AG08395 (cell line): ENCODE measurements around the gene TMEM178B.

Experiments
- DNase-seq: peaks from one replicate; pipeline ENCODE4 v3.0.0; 2012; ENCODE audit warnings: mixed read lengths, low spot score

Gene TMEM178B

GRCh38 chr7:141430455-141431139 is 356.7 kb downstream of the TMEM178B start:
- DNase-seq = no peak

- no peak for DNase-seq
Observed at GRCh38 chr7:141431140-141431479, 357.2 kb downstream of the TMEM178B start.

- no peak for DNase-seq
Observed at GRCh38 chr7:141431711-141432110, 357.8 kb downstream of the TMEM178B start.

- no peak for DNase-seq
Observed at GRCh38 chr7:141433698-141434097, 359.8 kb downstream of the TMEM178B start.

GRCh38 chr7:141436139-141436538 is 362.3 kb downstream of the TMEM178B start:
- no peak for DNase-seq

- no peak for DNase-seq
Observed at GRCh38 chr7:141436575-141437075, 362.8 kb downstream of the TMEM178B start.

GRCh38 chr7:141439164-141439563 is 365.3 kb downstream of the TMEM178B start:
- no peak for DNase-seq

- no peak for DNase-seq
Observed at GRCh38 chr7:141439776-141440175, 365.9 kb downstream of the TMEM178B start.

- DNase-seq = no peak
Observed at GRCh38 chr7:141441837-141442627, 368.2 kb downstream of the TMEM178B start.

- DNase-seq = no peak
Observed at GRCh38 chr7:141442781-141443180, 368.9 kb downstream of the TMEM178B start.

- no peak for DNase-seq
Observed at GRCh38 chr7:141444961-141445360, 371.1 kb downstream of the TMEM178B start.

GRCh38 chr7:141451232-141451631 is 377.4 kb downstream of the TMEM178B start:
- DNase-seq = no peak

GRCh38 chr7:141452911-141453310 is 379.0 kb downstream of the TMEM178B start:
- DNase-seq = no peak

- DNase-seq = no peak
Observed at GRCh38 chr7:141454338-141454737, 380.5 kb downstream of the TMEM178B start.

GRCh38 chr7:141455723-141456122 is 381.9 kb downstream of the TMEM178B start:
- DNase-seq = no peak

- DNase-seq = no peak
Observed at GRCh38 chr7:141456298-141456697, 382.4 kb downstream of the TMEM178B start.

GRCh38 chr7:141456711-141457110 is 382.8 kb downstream of the TMEM178B start:
- DNase-seq = no peak

- no peak for DNase-seq
Observed at GRCh38 chr7:141460781-141461715, 387.2 kb downstream of the TMEM178B start.

- DNase-seq = no peak
Observed at GRCh38 chr7:141461924-141462323, 388.1 kb downstream of the TMEM178B start.

GRCh38 chr7:141462958-141463357 is 389.1 kb downstream of the TMEM178B start:
- DNase-seq = no peak

- DNase-seq = no peak
Observed at GRCh38 chr7:141463986-141464385, 390.1 kb downstream of the TMEM178B start.

GRCh38 chr7:141464551-141464950 is 390.7 kb downstream of the TMEM178B start:
- no peak for DNase-seq
